ENCODE results near the gene NACC1. TPM values are rescaled to one million over a fixed set of nuclear protein-coding genes. Genes with fewer than 3 reads are reported as not detected.

NACC1 gene
- total and polyA plus RNA-seq, 2 experiments from 2014 or later = 12.4 to 260 TPM

GRCh38 chr19:13070425-13071140 is 47.5 kb upstream of the NACC1 start (continued):
- TF ChIP-seq NANOG (IDR thresholded peaks at IDR 0.05; ENCODE audit: borderline replicate concordance) = no peak
- no peak for TF ChIP-seq CREB1 (CRISPR knock-in tag; IDR thresholded peaks at IDR 0.05; ENCODE audit: low read depth)
- no peak for TF ChIP-seq EZH2phosphoT487 (IDR thresholded peaks at IDR 0.05; ENCODE audit: unreplicated experiment)
- no peak for TF ChIP-seq EZH2 (IDR thresholded peaks at IDR 0.05; ENCODE audit: low read depth, unreplicated experiment)

DNA sequence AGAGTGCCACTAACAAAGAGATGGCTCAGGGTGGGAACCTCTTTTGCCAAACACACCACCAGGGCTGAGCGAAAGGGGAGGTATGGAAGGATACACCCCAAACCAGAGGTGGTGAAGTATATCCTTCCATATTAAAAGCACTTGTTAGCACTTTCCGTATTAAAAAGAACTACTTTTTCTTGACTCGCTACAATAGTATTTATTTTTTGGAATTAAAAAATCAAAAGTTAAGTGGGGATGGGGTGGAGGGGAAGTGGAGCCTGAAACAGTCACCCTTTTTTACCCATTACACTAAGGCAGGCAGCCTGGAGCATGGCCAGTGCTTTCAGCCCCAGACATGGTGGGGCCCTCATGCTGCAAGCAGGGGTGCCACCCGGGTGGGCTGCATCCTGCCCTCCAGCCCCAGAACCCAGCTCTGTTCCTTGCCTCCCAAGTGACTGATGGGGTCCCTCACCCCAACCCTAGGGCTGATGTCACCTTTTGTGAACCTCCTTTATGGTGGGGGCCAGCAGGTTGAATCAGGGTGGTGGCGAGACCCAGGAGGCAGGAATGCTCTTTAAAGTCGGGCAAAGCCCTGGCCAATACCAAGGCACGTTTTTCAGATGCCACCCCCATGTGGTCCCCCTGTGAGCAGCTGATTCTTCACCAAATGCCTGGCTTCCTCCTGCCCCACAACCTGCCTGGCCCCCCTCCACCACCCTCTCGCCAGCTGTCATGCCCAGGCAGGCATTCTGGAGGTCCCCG is 46.4 kb upstream of the NACC1 start:
- Mint-ChIP-seq H3K9me3 (no peaks in the 10 kb centered on the region), H3K4me1 (peaks cover 3% of the 10 kb centered on the region; the same call in 2 of the 3 replicates), H3K4me3 (no peak overlapping the region), H3K27ac (no peak overlapping the region), H3K27me3 (ENCODE audit: insufficient read depth, low read depth, poor library complexity) (peaks cover 18% of the 10 kb centered on the region), H3K36me3 (ENCODE audit: low read depth) (no peaks in the 10 kb centered on the region)
- Histone ChIP-seq H3K4me1 (ENCODE audit: insufficient read depth) (no peaks in the 10 kb centered on the region), H3K79me2 (replicated peaks; ENCODE audit: insufficient read depth) (no peaks in the 10 kb centered on the region), H4K20me1 (replicated peaks; ENCODE audit: insufficient read depth) (no peaks in the 10 kb centered on the region), H3K9me2 (ENCODE audit: insufficient read depth) (no peaks in the 10 kb centered on the region), H3K4me3 (no peak overlapping the region), H3K27me3 (ENCODE audit: insufficient read depth) (0 out of 2 replicates have a peak, but pooled peaks cover 7% of the 10 kb centered on the region), H3K36me3 (ENCODE audit: insufficient read depth) (no peaks in the 10 kb centered on the region), H3K4me2 (no peak overlapping the region), H2AFZ (no peak overlapping the region), H3F3A (replicated peaks; ENCODE audit: low read depth) (no peaks in the 10 kb centered on the region), H3K27ac (ENCODE audit: low read depth) (no peak overlapping the region)
- ATAC-seq = no peak
- no peak for DNase-seq (ENCODE audit: low spot score)
- no peak for TF ChIP-seq EZH2phosphoT487 (IDR thresholded peaks at IDR 0.05; ENCODE audit: unreplicated experiment)
- TF ChIP-seq, protein P1, sequence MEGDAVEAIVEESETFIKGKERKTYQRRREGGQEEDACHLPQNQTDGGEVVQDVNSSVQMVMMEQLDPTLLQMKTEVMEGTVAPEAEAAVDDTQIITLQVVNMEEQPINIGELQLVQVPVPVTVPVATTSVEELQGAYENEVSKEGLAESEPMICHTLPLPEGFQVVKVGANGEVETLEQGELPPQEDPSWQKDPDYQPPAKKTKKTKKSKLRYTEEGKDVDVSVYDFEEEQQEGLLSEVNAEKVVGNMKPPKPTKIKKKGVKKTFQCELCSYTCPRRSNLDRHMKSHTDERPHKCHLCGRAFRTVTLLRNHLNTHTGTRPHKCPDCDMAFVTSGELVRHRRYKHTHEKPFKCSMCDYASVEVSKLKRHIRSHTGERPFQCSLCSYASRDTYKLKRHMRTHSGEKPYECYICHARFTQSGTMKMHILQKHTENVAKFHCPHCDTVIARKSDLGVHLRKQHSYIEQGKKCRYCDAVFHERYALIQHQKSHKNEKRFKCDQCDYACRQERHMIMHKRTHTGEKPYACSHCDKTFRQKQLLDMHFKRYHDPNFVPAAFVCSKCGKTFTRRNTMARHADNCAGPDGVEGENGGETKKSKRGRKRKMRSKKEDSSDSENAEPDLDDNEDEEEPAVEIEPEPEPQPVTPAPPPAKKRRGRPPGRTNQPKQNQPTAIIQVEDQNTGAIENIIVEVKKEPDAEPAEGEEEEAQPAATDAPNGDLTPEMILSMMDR (conservative IDR thresholded peaks at IDR 0.05; ENCODE audit: low read depth in 2 of 2) = no peak
- TF ChIP-seq NANOG (IDR thresholded peaks at IDR 0.05; ENCODE audit: borderline replicate concordance) = no peak
- no peak for TF ChIP-seq JUNB (IDR thresholded peaks at IDR 0.05; ENCODE audit: unreplicated experiment)

DNA sequence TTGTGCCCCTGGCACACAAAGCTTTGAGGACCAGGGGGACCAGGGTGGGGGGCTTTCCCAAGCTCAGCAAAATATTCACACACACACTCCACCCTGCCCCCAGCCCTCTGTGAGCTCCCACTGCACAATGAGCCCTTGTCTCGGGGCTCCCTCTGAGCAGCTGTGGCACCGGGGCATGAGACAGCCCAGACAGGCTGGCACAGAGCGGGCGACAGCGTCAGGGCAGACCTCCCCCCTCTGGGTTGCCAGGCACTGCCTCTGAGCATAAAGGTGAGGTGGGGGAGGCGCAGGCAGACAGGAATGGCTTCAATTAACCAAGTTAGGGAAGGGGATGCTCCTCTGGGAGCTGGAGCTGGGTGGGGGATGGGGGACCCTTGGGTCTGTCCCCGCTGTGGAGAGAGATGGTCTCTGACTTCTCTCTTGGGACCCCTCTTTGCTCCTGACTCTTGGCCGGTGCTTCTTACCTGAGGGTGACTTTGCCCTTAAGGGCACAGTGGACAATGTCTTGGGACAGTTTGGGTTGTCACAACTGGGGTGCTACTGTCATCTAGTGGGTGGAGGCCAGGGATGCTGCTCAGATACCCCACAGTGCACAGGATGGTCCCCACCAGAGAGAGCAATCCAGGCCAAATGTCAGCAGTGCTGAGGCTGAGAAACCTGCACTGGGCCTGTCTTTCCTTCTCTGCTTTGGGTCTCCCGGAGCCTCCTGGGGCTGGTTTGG is 45.7 kb upstream of the NACC1 start:
- no peak overlapping the region for H2AFZ ChIP-seq
- Mint-ChIP-seq H3K4me1 (peaks cover 7% of the 10 kb centered on the region), H3K4me3 (no peak overlapping the region), H3K36me3 (ENCODE audit: low read depth) (no peaks in the 10 kb centered on the region), H3K27ac (no peak overlapping the region), H3K9me3 (no peaks in the 10 kb centered on the region), H3K27me3 (ENCODE audit: insufficient read depth, low read depth, poor library complexity) (peaks cover 21% of the 10 kb centered on the region)
- H3F3A ChIP-seq (replicated peaks; ENCODE audit: low read depth) = no peaks in the 10 kb centered on the region
- no peak for ATAC-seq
- H4K20me1 ChIP-seq (replicated peaks; ENCODE audit: insufficient read depth) = no peaks in the 10 kb centered on the region
- H3K4me3 ChIP-seq = no peak overlapping the region
- no peak for DNase-seq (ENCODE audit: low spot score)
- no peaks in the 10 kb centered on the region for H3K36me3 ChIP-seq (ENCODE audit: insufficient read depth)
- 0 out of 2 replicates have a peak, but pooled peaks cover 8% of the 10 kb centered on the region for H3K27me3 ChIP-seq (ENCODE audit: insufficient read depth)
- peaks cover 6% of the 10 kb centered on the region for H3K4me1 ChIP-seq (ENCODE audit: insufficient read depth)
- H3K9me2 ChIP-seq (ENCODE audit: insufficient read depth) = no peaks in the 10 kb centered on the region
- H3K4me2 ChIP-seq = no peak overlapping the region
- TF ChIP-seq, protein P1 (conservative IDR thresholded peaks at IDR 0.05; ENCODE audit: low read depth in 2 of 2) = peak in 1 of 2 experiments; percentile 21; a peak in 1 of 4 replicates
- TF ChIP-seq EZH2 (IDR thresholded peaks at IDR 0.05; ENCODE audit: low read depth, unreplicated experiment) = no peak
- no peaks in the 10 kb centered on the region for H3K79me2 ChIP-seq (replicated peaks; ENCODE audit: insufficient read depth)
- no peak overlapping the region for H3K27ac ChIP-seq (ENCODE audit: low read depth)

Data from GM23338 (cell line).